ENCODE measurements around the gene TRIM27.
"Not testable (repeated sequence)": the region's sequence is repeated elsewhere in the genome, so short reads cannot be mapped to it uniquely, and the experiment has no call there.

The TRIM27 gene

GRCh38 chr6:28941684-28942448 lies 18.1 kb upstream of the TRIM27 start:
- DNase-seq: no peak

GRCh38 chr6:28940858-28941683 lies 17.3 kb upstream of the TRIM27 start:
- DNase-seq: peak; percentile 75

- peak; percentile 50 for DNase-seq
Measured at GRCh38 chr6:28940294-28940857, 16.6 kb upstream of the TRIM27 start.

GRCh38 chr6:28933069-28933468 lies 9.3 kb upstream of the TRIM27 start:
- no peak for DNase-seq

- DNase-seq: no peak
Measured at GRCh38 chr6:28929887-28930620, 6.3 kb upstream of the TRIM27 start.

- DNase-seq: not testable (repeated sequence)
Measured at GRCh38 chr6:28929339-28929738, 5.6 kb upstream of the TRIM27 start.

GRCh38 chr6:28927846-28928245 lies 4.1 kb upstream of the TRIM27 start:
- DNase-seq: no peak

GRCh38 chr6:28922821-28923317 lies 916 bp downstream of the TRIM27 start:
- DNase-seq: peak; percentile 34

- peak; percentile 54 for DNase-seq
Measured at GRCh38 chr6:28922004-28922820, 1.6 kb downstream of the TRIM27 start.

- no peak for DNase-seq
Measured at GRCh38 chr6:28920281-28920680, 3.5 kb downstream of the TRIM27 start.

GRCh38 chr6:28914941-28915340 lies 8.8 kb downstream of the TRIM27 start:
- DNase-seq: no peak

GRCh38 chr6:28910901-28911690 lies 12.7 kb downstream of the TRIM27 start:
- no peak for DNase-seq

GRCh38 chr6:28907394-28907793 lies 16.4 kb downstream of the TRIM27 start:
- no peak for DNase-seq

- DNase-seq: no peak
Measured at GRCh38 chr6:28906669-28907068, 17.1 kb downstream of the TRIM27 start.

GRCh38 chr6:28903686-28904085 lies 20.1 kb downstream of the TRIM27 start:
- no peak for DNase-seq

- DNase-seq: no peak
Measured at GRCh38 chr6:28901831-28902230, 22.0 kb downstream of the TRIM27 start.

GRCh38 chr6:28900577-28901256 lies 23.1 kb downstream of the TRIM27 start:
- no peak for DNase-seq

GRCh38 chr6:28898710-28898965 lies 25.1 kb downstream of the TRIM27 start:
- no peak for DNase-seq

GRCh38 chr6:28897369-28897745 lies 26.4 kb downstream of the TRIM27 start:
- no peak for DNase-seq

GRCh38 chr6:28896505-28897368 lies 27.0 kb downstream of the TRIM27 start:
- peak; percentile 61 for DNase-seq
